ENCODE data around the gene FSIP2.

FSIP2 gene, protein sequence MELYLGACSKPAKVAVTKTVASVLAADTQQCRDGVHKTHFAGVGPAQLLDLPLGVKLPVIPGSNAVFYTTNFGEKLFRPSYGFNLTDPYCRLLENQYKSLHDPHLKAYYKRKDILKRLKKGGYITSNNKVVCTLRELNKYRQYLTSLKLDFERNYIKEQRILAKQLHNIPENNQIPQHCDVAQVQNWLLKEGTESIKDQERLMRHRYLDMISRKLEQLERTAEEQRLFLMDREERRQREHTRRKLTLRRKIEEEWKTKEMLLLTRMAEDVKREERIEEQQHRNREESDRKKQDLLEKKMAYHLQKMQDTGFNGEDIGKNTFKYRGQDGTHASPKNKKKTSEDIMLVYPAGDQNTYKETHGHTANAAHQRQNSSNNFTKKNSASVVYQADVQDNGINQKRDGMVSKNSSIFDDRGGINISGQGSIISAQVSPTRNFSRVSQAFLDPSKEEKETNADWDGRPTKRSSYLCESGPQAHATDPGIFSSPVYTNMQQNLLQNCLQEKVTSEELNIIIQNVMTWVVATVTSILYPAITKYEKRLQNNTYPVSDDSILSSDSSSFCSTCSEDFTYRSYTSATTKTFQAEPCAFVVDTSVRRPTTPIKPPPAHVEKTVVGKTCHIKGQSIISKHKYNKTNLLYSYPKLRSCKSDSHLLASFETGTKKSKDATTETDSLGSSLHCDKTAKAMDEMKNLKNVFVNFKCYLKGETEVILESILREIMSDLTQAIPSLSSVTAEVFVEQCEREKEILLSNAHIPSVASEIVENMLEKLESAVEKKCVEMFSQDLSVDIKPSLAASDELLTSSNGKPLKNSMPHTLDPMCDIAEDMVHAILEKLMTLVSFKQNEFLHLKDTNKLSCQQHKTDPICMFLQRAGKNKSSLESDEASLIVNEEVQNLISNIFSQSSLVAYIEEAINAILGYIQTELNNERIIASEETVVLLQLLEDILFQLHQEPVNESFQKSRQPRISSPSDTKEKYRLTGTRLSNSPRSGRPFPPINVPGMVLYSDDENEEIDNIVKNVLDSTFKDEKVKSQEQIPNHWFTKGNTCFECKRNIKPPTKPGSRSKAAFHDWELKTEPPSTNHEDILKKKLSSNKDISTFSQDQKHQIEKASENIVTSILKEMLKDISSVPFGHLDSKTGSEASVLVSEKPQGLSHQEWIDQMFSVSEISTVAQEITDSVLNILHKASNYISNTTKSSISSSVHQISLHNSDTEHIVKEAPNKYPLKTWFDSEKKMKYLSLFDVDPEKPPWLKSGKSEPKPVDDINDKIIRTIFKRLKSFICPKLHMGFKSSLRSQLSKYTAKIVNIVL (N-terminal part only)

DNA sequence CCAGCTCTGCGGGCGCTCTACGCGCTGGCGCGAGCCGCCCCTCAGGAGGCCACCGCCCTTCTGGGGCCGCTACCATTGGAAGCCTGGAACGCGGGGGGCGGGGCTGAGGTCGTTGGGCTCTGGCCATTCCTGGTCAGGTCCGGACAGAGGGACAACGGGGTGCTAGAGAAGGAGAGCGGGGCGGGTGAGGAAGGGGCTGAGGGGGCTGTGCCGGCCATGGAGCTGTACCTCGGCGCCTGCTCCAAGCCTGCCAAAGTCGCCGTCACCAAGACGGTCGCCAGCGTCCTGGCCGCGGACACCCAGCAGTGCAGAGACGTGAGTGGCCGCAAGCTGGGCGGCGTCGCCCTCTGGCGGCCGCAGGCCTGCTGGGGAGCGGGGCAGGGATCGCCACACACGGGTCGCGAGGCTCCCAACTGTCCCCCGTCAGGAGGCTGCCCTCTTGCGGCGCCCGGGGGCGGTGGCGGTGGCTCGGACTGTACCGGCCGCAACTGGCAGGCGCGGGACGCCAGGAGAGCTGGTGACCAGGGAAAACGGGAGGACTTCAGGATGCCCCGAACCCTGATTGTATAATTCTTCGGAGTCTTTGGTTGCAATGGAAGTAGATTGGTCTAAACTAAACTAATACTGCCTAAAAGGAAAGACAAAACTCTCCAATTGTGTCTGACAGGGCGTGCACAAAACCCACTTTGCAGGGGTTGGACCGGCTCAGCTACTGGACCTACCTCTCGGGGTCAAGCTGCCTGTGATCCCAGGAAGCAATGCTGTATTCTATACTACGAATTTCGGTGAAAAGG lies at the start of gene FSIP2:
Gene FSIP2 (plus strand): TSS at position 126 of the 794 bp plus-strand sequence. CDS start 91 bp downstream, at position 217.
- DNase-seq = no peak

DNA sequence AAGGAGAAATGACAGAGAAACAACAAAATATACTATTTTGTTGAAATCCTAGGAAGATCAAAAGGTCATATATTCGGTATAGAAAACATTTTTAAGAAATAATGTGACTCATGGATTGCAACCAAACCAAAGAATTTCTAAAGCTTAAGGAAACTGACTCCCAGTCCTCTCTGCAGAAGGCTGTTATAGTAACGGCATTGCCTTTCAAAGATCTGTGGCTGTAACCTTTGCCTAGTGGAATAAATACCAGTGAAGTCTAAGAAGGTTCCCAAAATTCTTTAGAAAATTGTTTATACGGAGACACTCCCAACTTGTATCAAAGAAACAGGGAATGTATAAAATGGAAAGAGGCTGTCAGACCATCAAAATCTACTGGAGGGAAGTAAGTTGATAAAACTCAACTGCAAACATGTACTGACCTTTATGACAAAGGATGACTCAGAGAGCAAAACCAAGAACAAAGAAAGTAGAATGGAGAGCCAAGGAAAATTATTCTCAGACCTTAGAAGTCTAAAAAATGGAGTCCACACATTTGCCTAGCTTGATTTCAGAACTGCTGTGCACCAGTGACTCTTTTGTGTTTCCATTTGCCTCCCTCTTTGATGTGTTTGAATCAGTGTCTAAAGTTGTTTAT lies 48.6 kb upstream of the FSIP2 start:
- DNase-seq = no peak

DNA sequence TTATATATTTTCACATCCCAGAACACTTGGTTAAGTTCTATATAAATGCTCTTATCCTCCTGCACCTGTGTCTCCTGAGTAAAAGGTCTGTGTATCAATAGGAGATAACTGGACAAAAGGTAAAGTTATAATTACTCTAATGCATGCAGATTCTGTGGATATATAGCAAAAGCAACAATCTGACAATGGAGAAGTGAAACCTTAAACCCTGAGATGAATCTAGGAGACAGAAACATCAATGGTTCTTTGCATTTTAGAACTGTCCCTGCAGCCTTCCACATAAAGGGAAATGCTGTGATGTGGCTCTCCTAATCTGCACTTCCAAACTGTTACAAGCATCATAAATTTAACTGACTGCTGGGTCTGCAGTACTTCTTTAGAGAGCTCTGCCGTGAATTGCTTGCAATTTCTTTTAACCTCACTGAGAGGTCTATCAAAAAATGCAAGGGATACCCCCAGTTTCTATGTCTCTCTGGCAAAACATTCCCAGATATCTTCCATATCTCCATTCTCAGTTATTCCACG lies 42.8 kb upstream of the FSIP2 start:
- DNase-seq = no peak

DNA sequence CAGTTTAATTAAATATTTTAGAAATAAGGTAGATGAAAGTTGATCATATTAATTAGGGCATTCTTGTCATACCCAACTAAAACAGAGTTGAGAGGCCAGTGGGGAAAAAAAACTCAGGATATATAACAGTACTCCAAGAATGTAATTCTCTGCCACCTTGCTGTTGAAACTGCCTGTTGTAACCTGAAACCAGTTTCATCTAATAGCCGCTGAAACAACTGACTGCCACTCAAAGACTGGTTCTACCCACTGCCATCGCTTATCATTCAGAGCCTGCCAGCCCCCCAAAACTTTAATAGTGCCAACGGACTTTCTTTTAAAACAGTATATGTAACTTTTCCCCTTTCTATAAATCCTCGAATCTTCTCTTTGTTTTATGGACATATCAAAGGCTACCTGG lies 37.7 kb upstream of the FSIP2 start:
- DNase-seq = no peak

DNA sequence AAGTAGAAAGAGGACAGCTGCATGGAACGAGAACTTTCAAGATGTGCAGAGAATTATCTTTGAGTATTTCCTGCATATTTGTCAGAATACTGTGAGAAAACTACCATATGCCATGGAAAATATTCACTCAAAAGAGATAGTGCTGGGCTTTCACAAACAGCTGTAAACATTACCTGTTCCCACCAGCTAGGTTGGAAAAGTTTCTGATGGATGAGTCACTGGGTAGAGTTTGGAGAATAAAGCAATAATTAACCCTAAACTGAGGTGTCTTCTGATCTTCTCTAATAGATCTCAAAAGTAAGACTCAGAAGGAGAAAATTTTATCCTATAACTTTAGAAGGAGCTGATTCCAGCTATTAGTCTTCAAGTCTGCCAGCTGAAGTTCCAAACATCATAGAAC lies 3.9 kb upstream of the FSIP2 start:
- DNase-seq = no peak

DNA sequence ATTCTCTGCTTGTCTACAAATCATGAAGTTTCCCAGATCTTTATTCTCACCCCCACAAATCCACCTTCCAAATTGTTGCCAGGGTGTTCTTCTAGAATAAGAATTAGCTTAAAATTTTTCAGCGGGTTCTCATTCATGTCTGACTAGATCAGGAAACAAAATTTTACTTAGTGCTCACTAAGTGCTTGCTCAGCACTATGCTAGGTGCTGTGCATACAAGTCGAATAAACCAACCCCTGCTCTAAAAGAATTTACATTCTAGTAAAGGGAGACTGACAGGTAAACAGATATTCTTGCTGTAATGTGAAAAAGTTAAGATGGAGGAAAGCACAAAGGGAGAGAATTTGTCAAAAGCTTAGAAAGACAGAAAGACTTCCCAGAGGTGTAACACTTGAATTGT lies 2.4 kb upstream of the FSIP2 start:
- no peak for DNase-seq

DNA sequence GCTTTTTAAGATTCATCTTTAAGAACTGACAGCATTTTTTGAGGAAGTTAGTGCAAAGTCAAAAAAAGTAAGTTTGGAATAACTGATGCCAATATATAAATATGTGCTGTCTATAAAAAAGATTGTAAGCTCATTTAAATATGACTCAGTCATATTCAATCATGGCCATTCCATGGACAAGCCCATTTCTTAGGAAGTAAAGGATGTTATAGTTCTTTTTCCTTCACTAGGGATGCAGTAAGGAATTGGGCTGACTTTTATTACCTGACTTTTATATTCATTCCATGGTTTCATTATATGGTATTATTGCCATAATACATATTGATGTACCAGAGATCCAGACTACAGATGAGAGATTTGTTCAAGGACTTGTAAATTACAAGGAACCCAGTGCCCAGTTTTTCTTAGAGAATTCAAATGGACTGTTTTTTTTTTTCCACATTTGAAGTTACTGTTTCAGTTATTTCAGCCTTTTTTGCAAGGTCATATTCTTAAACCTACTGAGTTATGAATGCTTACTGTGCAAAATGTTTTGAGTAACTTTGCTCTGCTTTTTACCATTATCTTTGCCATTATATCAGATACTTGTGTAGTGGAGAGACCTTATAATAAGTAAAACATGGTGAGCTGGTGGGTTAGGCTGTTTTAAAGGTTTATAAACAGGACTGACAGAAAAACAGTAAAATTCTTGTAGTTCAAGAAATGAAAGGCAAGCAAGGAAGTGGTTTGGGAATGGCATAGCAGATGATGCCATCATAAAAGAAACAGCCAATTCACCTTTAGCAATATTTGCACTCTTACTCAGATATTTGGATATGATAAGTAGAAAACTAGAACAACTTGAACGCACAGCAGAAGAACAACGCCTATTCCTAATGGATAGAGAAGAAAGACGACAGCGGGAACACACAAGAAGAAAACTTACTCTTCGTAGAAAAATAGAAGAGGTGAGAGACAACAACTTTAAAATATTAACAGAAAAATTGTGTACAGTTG lies 7.6 kb downstream of the FSIP2 start:
- no peak for DNase-seq

DNA sequence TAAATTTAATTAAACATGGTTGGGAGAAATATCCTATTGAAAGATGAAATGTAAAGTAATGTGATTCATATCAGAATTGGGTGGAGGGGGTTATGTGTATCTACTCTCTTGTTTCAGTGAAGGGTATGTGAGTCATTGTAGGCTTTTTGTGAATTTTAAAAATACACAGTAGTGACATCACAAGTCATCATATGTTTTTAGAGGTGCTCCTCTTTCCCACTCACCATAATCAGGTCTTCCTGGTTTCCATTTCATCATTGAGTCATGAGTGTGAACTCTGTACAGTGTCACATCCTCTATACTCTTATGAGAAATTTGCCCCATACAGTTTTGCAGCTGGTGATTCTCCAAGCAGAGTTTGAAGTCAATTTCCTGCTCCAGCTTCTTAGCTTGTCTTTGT lies 18.8 kb downstream of the FSIP2 start:
- DNase-seq = no peak

DNA sequence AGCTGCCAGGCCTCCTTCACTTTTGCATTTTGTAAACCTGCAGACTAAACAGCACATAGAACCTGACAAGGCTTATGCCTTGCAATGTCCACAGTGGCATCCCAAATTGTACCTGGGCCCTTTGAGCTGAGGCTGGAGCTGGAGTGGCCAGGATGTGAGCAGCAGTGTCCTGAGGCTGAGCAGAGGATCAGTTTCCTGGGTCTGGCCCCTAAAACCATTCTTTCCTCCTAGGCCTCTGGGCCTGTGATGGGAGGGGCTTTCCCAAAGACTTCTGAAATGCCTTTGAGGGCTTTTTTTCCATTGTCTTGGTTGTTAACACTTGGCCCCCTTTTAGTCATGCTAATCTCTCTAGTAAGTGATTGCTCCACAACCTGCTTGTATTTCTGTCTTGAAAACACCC lies 32.8 kb downstream of the FSIP2 start:
- no peak for DNase-seq

DNA sequence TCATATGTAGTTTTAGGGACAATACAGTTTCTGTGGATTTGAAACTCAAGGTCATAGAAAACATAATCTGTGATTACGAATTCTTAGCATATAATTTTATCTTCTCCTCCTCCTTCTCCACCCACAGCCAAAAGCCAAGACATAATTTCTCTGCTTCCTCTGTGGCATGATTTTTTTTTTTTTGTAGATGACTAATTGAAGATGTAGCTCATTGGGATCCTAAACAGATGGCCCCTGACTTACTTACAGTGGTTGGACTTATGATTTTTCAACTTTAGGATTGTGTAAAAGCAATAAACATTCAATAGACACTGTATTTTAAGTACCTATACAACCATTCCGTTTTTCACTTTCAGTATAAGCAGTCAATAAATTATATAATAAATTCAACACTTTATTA lies 42.3 kb downstream of the FSIP2 start:
- no peak for DNase-seq

DNA sequence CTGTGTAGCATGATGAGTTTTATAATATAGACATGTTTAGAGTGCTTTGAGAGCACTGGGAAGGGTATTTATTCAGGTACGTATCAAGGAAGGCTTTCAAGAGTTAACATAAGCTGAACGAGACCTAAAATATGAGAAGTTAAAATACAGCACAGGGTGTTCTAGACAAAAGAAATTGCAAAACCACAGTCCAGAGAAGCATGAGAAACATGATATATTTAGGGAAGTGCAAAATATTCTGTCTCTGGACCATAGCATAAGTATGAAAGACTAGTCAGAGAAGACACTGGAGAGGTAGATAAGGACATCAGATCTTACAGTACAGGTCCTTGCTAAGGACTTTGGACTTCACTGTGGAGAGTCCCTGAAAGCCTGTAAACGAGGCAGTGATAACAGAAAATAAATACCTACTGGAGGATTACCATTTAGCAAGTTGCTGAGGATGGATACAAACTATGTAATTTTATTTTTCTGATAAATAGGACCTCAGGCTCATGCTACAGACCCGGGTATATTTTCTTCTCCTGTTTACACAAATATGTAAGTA lies 43.7 kb downstream of the FSIP2 start:
- DNase-seq = peak; percentile 81 to 90

DNA sequence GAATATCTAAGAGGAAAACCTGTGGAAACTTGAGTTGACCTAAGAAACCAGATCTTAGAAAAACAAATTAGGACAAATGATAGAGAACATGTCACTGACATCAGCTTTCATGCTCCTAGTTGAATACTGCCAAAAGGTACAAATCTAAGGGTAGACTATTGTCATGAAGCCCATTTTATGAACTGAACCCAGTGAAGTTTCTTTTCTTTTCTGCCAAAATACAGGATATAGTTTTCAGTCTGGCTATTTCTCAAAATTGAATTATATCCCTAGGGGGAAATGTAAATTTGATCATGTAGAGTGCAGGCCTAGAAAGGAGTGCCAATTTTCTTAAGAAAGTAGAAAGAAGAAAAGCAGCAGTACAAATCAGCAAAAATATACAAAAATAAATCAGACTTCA lies 46.6 kb downstream of the FSIP2 start:
- no peak for DNase-seq

DNA sequence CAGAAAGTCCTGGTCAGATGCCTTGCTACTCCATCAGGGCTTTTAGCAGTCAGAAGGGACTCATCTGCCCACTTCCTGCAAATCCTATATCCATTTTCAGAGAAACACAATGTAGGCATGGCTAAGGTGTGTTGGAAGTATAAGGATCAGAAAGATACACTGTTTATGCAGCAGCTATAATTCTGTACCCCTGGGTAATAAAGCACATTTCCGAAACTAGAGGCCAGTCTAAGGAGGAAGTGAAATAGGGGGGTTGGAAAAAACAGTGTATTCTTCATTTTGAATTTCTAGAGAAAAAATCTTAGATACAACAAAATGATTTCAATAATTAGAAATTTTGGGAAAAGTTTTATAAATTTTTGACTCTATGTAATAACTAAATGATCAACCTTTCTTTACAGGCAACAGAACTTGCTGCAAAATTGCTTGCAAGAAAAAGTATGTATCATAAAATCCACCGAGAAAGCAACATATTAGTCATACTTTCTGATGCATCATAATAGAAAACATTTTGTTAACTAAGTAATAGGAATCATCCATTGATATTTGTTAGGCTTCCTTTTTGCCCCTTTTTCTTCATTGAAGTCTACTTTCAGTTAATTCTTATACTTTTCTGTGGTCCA lies 47.4 kb downstream of the FSIP2 start:
- DNase-seq = no peak

DNA sequence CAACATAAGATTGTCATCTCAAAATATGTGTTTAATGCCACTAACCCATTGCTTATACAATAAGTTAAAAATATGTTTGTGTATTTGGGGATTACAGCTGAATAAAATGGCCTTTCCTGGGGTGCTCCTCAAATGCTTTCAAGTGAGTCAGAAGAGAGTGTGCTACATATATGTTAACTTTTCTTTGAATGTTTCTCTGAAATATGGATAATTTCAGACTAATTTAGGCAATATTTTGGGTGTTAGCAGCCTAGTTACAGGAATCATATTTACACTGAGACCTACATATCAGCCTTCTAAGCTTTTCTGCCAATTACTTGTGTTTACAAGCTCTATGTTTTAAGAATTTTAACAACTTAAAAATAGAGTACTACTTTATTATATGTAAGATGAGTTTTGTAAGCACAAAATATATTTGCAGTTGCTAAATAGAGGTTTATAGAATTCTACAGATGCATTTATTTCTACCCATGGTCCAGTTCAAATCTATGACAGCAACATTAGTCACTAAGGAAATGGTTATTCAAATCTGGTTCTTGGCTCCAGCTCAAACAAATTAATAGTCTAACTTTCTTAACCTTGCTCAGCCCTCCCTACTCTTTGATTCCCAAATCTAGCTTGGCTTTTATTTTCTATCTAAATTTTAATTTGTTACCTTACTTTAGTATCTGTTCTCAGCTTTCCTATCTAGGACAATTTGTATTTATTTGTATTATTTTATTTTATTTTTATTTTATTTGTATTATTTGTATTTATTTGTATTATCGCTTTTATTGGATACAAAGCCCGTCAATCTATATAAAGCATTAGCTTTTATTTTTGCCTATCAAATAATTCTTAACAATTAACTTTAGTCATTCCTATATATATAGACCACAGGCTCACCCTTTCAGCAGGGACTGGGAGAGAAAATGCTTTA lies 48.9 kb downstream of the FSIP2 start:
- no peak for DNase-seq

DNA sequence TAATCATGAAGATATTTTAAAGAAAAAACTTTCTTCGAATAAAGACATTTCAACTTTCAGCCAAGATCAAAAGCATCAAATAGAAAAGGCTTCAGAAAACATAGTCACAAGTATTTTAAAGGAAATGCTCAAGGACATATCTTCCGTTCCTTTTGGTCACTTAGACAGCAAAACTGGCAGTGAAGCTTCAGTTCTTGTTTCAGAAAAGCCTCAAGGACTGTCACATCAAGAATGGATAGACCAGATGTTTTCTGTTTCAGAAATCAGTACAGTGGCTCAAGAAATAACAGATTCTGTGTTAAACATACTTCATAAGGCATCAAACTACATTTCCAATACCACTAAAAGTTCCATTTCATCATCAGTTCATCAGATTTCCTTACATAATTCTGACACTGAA lies 51.8 kb downstream of the FSIP2 start:
- no peak for DNase-seq

DNA sequence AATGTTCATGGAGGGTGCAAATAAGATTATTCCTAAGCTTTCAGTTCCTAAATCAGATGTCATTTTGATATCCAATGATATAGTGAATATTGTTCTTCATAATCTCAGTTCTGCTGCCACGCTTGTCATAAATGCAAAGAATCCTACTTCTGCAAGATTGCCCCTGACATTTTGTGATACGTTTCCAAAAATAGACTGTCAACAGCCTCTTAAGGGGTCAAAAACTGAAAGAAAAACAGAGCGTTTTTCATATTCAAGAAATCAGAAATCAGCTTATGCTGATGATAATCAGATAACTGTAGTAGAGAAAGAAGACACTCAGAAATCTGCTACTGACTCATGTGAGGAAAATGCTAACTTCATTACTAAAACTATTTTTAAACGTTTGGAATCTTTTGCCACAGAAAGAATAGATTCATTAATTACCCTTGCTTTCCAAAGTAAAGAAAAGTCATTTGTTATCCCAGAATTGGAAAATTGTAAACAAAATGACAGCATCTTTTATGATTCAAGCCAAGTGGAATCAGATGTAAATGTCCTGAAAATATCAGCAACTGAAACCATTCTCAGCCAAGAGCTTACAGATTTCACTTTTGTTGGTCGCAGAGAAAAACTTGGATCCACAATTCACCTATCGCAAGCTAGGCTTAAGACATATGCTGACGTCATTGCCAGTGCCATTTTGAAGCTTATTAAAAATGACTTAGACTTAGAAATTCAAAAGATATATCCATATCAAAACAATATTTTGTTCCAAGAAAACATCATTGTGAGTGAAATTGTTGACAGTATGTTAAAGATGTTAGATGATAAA lies 55.1 kb downstream of the FSIP2 start:
- DNase-seq = no peak

DNA sequence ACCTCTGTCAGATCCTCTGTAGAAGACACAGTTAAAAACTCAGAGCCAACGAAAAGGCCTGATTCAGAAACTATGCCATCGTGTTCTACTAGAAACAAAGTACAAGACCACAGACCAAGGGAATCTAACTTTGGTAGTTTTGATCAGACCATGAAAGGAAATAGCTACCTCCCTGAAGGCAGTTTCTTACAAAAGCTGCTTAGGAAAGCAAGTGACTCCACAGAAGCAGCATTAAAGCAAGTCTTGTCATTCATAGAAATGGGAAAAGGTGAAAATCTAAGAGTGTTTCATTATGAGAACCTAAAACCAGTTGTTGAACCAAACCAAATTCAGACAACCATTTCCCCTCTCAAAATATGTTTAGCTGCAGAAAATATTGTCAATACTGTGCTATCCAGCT lies 58.2 kb downstream of the FSIP2 start:
- DNase-seq = no peak
